Gastroesophageal sphincter (tissue), 4 donors: Measurements from ENCODE around the gene SLC9A2. TPM values are rescaled to one million over a fixed set of nuclear protein-coding genes. Genes with fewer than 3 reads are reported as not detected.

Experiments used
- ATAC-seq: fragments of 150-250 bp; one replicate; pipeline ENCODE4 v1.9.1; 2016; ENCODE audit warnings: mild to moderate bottlenecking, moderate library complexity
- H3K27ac ChIP-seq, 4 donors: fragments of 200-600 bp; sonication (generic) in 3 of 4; 1 replicate in 3 of 4; 2 replicates in 1 of 4; pipeline ENCODE4 v1.5.1; 2016 to 2019
- H3K27me3 ChIP-seq: fragments of 200-600 bp; sonication (generic); one replicate; pipeline ENCODE4 v1.5.1; 2019
- H3K36me3 ChIP-seq, 2 donors: fragments of 200-600 bp; sonication (generic); one replicate each; pipeline ENCODE4 v1.5.1; 2019; ENCODE audit warnings: control low read depth in 1 of 2
- H3K4me1 ChIP-seq, 3 donors: fragments of 200-600 bp; sonication (generic); 1 replicate in 2 of 3; 2 replicates in 1 of 3; pipeline ENCODE4 v1.5.1; 2016 to 2019; ENCODE audit warnings: control low read depth in 2 of 3
- H3K4me3 ChIP-seq, 2 donors: fragments of 200-600 bp; sonication (generic); one replicate each; pipeline ENCODE4 v1.5.1; 2019; ENCODE audit warnings: mild to moderate bottlenecking in 1 of 2, moderate library complexity in 1 of 2
- H3K9me3 ChIP-seq, 3 donors: fragments of 200-600 bp; sonication (generic); one replicate each; pipeline ENCODE4 v1.5.1; 2017 to 2019; ENCODE audit warnings: control low read depth in 2 of 3
- CTCF ChIP-seq, 4 experiments: fragments of 200-600 bp in 2 of 4; fragments of 450-650 bp in 2 of 4; sonication (generic) in 1 of 4; IDR thresholded peaks; one replicate each; pipeline ENCODE4 v1.5.1; 2017 to 2019; ENCODE audit warnings: antibody characterized with exemption in 4 of 4, mild to moderate bottlenecking in 2 of 4, moderate library complexity in 2 of 4
- EP300 ChIP-seq: sonication (generic); formaldehyde crosslinking; IDR thresholded peaks from one replicate; pipeline ENCODE4 v1.6.1; 2017; ENCODE audit warnings: antibody characterized with exemption, mild to moderate bottlenecking
- POLR2A ChIP-seq, 2 donors: fragments of 450-650 bp; IDR thresholded peaks; one replicate each; pipeline ENCODE4 v1.6.1; 2017; ENCODE audit warnings: antibody characterized with exemption in 2 of 2, mild to moderate bottlenecking in 2 of 2, moderate library complexity in 1 of 2
- POLR2AphosphoS5 ChIP-seq: sonication (generic); formaldehyde crosslinking; IDR thresholded peaks from one replicate; pipeline ENCODE4 v1.6.1; 2017; ENCODE audit warnings: antibody characterized with exemption
- WGBS, 2 donors: methylation state at CpG; one replicate each; pipeline ENCODE4 v1.1.5; 2018; ENCODE audit warnings: low coverage in 1 of 2; 5-methylcytosine and 5-hydroxymethylcytosine counted together
- total RNA-seq, 4 donors: library from RNA; depleted of rRNA; stranded (reverse); fragments of >200 nt; gene quantifications; one replicate each; pipeline ENCODE4 v1.1.0, GENCODE V29; 2016

The SLC9A2 gene
- total RNA-seq, 4 donors from 2014 or later, result 0.57 TPM; not detected in 3

GRCh38 chr2:102704531-102704930 lies 85.2 kb downstream of the SLC9A2 start:
- Histone ChIP-seq H3K9me3 (no peaks in the 10 kb centered on the region), H3K4me3 (no peak overlapping the region), H3K27me3 (peaks cover 36% of the 10 kb centered on the region), H3K27ac (no peak overlapping the region), H3K36me3 (no peaks in the 10 kb centered on the region), H3K4me1 (no peaks in the 10 kb centered on the region)
- TF ChIP-seq POLR2AphosphoS5 (no peak), POLR2A (IDR thresholded peaks at IDR 0.05) (no peak), CTCF (IDR thresholded peaks at IDR 0.05) (no peak), EP300 (no peak)
- 48 to 73% methylated on average over 3 to 10 of the region's 12 CpGs for WGBS, 2 donors
- no peak for ATAC-seq

- H3K27ac ChIP-seq, result no peak overlapping the region
- H3K36me3 ChIP-seq, result no peaks in the 10 kb centered on the region
- H3K4me3 ChIP-seq, result no peak overlapping the region
- H3K27me3 ChIP-seq, result peaks cover 33% of the 10 kb centered on the region
- no peak for ATAC-seq
- H3K9me3 ChIP-seq, result no peaks in the 10 kb centered on the region
- no peak for TF ChIP-seq POLR2A (IDR thresholded peaks at IDR 0.05)
- no peak for TF ChIP-seq POLR2AphosphoS5
- TF ChIP-seq CTCF (IDR thresholded peaks at IDR 0.05), result no peak
- no peak for TF ChIP-seq EP300
- no peaks in the 10 kb centered on the region for H3K4me1 ChIP-seq
- WGBS, 2 donors, result 65 to 80% methylated on average over 4 of the region's 20 CpGs
Observed at GRCh38 chr2:102707796-102708695, 88.7 kb downstream of the SLC9A2 start.

- H3K27ac ChIP-seq, result no peak overlapping the region
- TF ChIP-seq POLR2AphosphoS5 (no peak), EP300 (no peak), CTCF (IDR thresholded peaks at IDR 0.05) (no peak)
- 59 to 80% methylated on average over 6 to 8 of the region's 8 CpGs for WGBS, 2 donors
Observed at GRCh38 chr2:102708847-102709559, 89.7 kb downstream of the SLC9A2 start.

GRCh38 chr2:102717308-102718018 lies 98.1 kb downstream of the SLC9A2 start:
- H3K4me3 ChIP-seq, result no peak overlapping the region
- no peaks in the 10 kb centered on the region for H3K9me3 ChIP-seq
- TF ChIP-seq POLR2AphosphoS5, result no peak
- no peak for TF ChIP-seq POLR2A (IDR thresholded peaks at IDR 0.05)
- TF ChIP-seq CTCF (IDR thresholded peaks at IDR 0.05), result no peak
- TF ChIP-seq EP300, result no peak
- H3K27ac ChIP-seq, result peak overlapping the region in 1 of 4 donors; percentile 43
- H3K27me3 ChIP-seq, result no peaks in the 10 kb centered on the region
- H3K4me1 ChIP-seq, result no peaks in the 10 kb centered on the region
- peak; percentile 90 for ATAC-seq
- H3K36me3 ChIP-seq, result peaks cover 3 to 53% of the 10 kb centered on the region in 2 donors
- 56 to 63% methylated on average over 2 to 4 of the region's 5 CpGs for WGBS, 2 donors

More at GRCh38 chr2:102708847-102709559, 89.7 kb downstream of the SLC9A2 start:
- no peak for ATAC-seq
- Histone ChIP-seq H3K27me3 (peaks cover 29% of the 10 kb centered on the region), H3K4me1 (no peaks in the 10 kb centered on the region), H3K36me3 (no peaks in the 10 kb centered on the region), H3K4me3 (no peak overlapping the region), H3K9me3 (no peaks in the 10 kb centered on the region)
